Measurements from ENCODE around the gene PSMG3.

DNA sequence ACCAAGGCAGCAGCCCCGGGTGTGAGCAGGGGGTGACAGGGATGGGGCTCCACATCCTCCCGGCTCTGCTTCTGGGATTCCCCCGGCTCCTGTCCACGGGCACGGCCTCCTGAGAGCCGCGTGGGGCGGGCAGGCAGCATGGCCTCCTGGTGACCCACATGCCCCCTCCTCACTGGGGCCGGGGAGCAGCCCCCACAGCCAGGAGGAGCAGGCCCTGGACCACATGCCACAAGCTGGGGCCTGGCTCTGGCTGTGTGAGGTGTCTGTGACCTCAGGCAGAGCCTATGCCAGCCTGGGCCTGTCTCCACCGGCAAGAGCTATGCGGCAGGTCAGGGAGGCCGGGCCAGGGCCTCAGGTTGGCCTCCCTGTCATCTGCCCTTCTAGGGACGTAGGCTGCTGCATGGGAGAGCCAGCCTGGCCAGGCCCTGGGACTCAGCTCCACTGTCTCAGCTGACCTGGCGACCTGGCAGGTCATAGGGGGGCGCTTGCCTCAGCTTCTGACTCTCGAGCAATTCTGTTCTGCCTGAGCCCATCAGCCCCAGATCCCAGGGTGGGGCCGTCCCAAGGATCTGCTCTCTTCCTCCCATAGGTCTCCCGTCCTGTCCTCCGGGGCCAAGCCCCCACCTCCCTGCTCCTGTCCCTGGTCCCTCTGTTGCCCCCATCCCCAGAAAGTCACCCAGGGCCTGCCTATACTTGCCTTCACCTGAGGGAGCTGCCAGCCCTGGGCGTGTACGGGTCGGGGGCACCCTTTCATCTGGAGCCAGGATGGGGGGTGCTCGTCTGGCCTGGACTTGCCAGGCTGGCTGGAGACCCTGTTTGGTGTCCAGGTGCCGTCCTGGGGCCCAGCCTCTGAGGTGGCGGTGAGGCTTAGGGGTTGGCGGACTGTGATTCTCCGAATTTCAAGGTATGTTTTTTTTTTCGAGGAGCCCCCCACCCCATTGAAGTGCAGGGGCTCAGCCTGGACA lies 9.9 kb downstream of the PSMG3 start:
- no peak for TF ChIP-seq CTCF (IDR thresholded peaks at IDR 0.05)
- no peak for TF ChIP-seq EZH2 (IDR thresholded peaks at IDR 0.05)
- no peak for TF ChIP-seq EZH2phosphoT487 (IDR thresholded peaks at IDR 0.05)

All from neural progenitor cell (in vitro differentiated cells).